Activated CD4-positive, alpha-beta T cell treated with anti-CD3 and anti-CD28 coated beads for 4 hours (primary cell): Measurements from ENCODE around the gene BLTP3B.

Experiments used
- DNase-seq, 2 donors: peaks; one replicate each; pipeline ENCODE4 v3.0.0-alpha.2; 2020

The BLTP3B gene

DNA sequence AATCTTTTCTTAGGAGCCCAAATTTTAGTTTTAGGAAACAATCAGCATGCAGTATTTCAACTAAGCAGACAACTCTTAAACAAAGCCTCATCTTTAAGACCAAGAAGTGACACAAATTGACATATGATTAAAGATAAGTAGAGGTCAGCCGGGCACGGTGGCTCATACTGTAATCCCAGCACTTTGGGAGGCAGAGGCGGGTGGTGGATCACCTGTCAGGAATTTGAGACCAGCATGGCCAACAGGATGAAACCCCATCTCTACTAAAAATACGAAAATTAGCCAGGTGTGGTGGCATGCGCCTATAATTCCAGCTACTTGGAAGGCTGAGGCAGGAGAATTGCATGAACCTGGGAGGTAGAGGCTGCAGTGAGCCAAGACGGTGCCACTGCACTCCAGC, 35.8 kb downstream of the BLTP3B start:
- DNase-seq = no peak

GRCh38 chr12:100105661-100106060, 37.0 kb downstream of the BLTP3B start:
- no peak for DNase-seq

GRCh38 chr12:100101000-100101399, 41.7 kb downstream of the BLTP3B start:
- no peak for DNase-seq
